ENCODE results near the gene TLR10.

The TLR10 gene

GRCh38 chr4:38803833-38804653 lies 21.3 kb upstream of the TLR10 start:
- TF ChIP-seq CTCF (conservative IDR thresholded peaks at IDR 0.05; ENCODE audit: low read depth, low read length): no peak
- Histone ChIP-seq H3K4me2 (peak overlapping the region; percentile 78), H3K4me3 (IDR thresholded peaks at IDR 0.05; ENCODE audit: insufficient read depth, low read depth, low read length) (no peak overlapping the region), H3K27me3 (ENCODE audit: insufficient read depth, low read depth) (no peaks in the 10 kb centered on the region), H3K36me3 (ENCODE audit: insufficient read depth) (no peaks in the 10 kb centered on the region), H3K4me1 (ENCODE audit: low read depth, poor library complexity, severe bottlenecking) (peaks cover 30% of the 10 kb centered on the region), H2AFZ (ENCODE audit: low read depth) (peak overlapping the region; percentile 64), H3K79me2 (ENCODE audit: insufficient read depth, low read depth) (no peaks in the 10 kb centered on the region), H3K9ac (peak overlapping the region; percentile 49; the same call in 1 of the 2 replicates), H3K27ac (peak overlapping the region; percentile 83), H4K20me1 (ENCODE audit: insufficient read depth) (no peaks in the 10 kb centered on the region)

DNA sequence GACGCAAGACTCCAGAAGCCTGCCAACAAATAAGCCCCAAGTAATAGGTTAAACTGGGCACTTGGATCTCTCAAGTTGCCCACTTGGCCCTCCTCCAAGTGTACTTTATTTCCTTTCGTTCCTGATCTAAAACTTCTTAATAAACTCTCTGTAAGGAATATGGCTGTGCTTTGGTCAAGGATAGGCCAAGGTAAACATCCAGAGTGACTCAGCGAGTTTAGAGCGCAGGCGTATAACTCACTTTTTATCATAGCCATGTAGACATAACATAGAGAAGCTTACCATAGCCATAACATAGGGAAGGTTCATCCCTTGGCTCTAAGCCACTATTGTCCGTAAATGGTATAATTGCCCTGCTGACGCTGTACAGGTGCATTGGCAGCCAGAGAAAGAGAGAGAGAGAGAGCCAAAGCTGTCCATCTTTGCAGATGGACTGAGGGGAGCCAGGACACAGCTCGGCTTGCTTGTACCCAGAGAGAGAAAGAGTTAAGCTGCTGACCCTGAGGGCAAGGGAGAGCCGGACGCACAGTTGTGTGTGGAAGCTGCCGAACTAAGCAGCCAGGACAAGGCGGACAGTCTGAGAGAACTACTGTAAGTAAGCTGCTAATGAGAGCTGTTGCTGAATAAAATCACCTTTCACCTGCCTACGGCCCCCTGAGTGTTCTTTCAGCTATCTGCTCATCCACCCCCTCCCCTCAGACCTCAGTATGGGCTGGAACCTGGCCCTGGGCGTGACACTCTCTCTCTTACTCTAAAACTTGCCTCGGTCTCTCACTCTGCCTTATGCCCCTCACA lies 20.0 kb upstream of the TLR10 start:
- H3K4me1 ChIP-seq (ENCODE audit: low read depth, poor library complexity, severe bottlenecking): peaks cover 30% of the 10 kb centered on the region
- no peaks in the 10 kb centered on the region for H4K20me1 ChIP-seq (ENCODE audit: insufficient read depth)
- TF ChIP-seq CTCF (conservative IDR thresholded peaks at IDR 0.05; ENCODE audit: low read depth, low read length): no peak
- H3K4me2 ChIP-seq: no peak overlapping the region
- no peak overlapping the region for H3K4me3 ChIP-seq (IDR thresholded peaks at IDR 0.05; ENCODE audit: insufficient read depth, low read depth, low read length)
- H3K27ac ChIP-seq: no peak overlapping the region
- H3K36me3 ChIP-seq (ENCODE audit: insufficient read depth): no peaks in the 10 kb centered on the region
- H2AFZ ChIP-seq (ENCODE audit: low read depth): no peak overlapping the region
- no peaks in the 10 kb centered on the region for H3K27me3 ChIP-seq (ENCODE audit: insufficient read depth, low read depth)
- H3K9ac ChIP-seq: no peak overlapping the region
- no peaks in the 10 kb centered on the region for H3K79me2 ChIP-seq (ENCODE audit: insufficient read depth, low read depth)

DNA sequence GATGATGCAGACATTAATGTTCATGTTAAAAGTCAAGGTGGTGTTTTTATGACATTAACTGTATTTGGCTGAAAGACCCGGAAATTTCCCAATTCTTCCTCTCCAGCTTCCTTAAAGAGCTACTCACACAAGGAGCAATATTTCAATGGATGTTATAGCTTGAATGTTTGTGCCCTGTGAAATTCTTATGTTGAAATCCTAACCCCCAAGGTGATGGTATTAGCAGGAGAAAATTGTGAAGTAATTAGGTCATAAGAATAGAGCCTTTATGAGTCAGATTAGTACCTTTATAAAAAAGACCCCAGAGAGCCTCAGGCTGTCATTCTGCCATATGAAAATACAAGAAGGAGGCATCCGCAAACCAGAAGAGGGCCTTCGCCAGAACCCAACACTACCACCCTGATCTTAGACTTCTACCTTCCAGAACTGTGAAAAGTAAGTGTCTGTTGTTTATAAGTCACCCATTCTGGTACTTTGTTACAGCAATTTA lies 18.2 kb upstream of the TLR10 start:
- H3K9ac ChIP-seq: no peak overlapping the region
- H3K36me3 ChIP-seq (ENCODE audit: insufficient read depth): no peaks in the 10 kb centered on the region
- H3K4me3 ChIP-seq (IDR thresholded peaks at IDR 0.05; ENCODE audit: insufficient read depth, low read depth, low read length): no peak overlapping the region

GRCh38 chr4:38800366-38800765 lies 17.6 kb upstream of the TLR10 start:
- H3K4me1 ChIP-seq (ENCODE audit: low read depth, poor library complexity, severe bottlenecking): peaks cover 21% of the 10 kb centered on the region

More for the DNA sequence above, 18.2 kb upstream of the TLR10 start:
- Histone ChIP-seq H3K79me2 (ENCODE audit: insufficient read depth, low read depth) (no peaks in the 10 kb centered on the region), H3K4me1 (ENCODE audit: low read depth, poor library complexity, severe bottlenecking) (peaks cover 28% of the 10 kb centered on the region), H2AFZ (ENCODE audit: low read depth) (no peak overlapping the region), H3K27me3 (ENCODE audit: insufficient read depth, low read depth) (no peaks in the 10 kb centered on the region), H3K4me2 (no peak overlapping the region), H3K27ac (no peak overlapping the region), H4K20me1 (ENCODE audit: insufficient read depth) (no peaks in the 10 kb centered on the region)
- TF ChIP-seq CTCF (conservative IDR thresholded peaks at IDR 0.05; ENCODE audit: low read depth, low read length): no peak

More at GRCh38 chr4:38800366-38800765, 17.6 kb upstream of the TLR10 start:
- H3K27me3 ChIP-seq (ENCODE audit: insufficient read depth, low read depth): no peaks in the 10 kb centered on the region
- no peak overlapping the region for H3K27ac ChIP-seq
- no peak for TF ChIP-seq CTCF (conservative IDR thresholded peaks at IDR 0.05; ENCODE audit: low read depth, low read length)
- no peaks in the 10 kb centered on the region for H3K79me2 ChIP-seq (ENCODE audit: insufficient read depth, low read depth)
- H3K9ac ChIP-seq: no peak overlapping the region
- H2AFZ ChIP-seq (ENCODE audit: low read depth): no peak overlapping the region
- H4K20me1 ChIP-seq (ENCODE audit: insufficient read depth): no peaks in the 10 kb centered on the region
- H3K4me3 ChIP-seq (IDR thresholded peaks at IDR 0.05; ENCODE audit: insufficient read depth, low read depth, low read length): no peak overlapping the region
- no peak overlapping the region for H3K4me2 ChIP-seq
- no peaks in the 10 kb centered on the region for H3K36me3 ChIP-seq (ENCODE audit: insufficient read depth)

All from KMS-11 (cell line).